WTC11 (cell line): ENCODE measurements around the gene SNTB2. TPM values are rescaled to one million over a fixed set of nuclear protein-coding genes. Genes with fewer than 3 reads are reported as not detected.

ENCODE experiments used
- ATAC-seq: fragments of 200-7000 bp; cut with Tn5 transposase; 2 replicates; pipeline ENCODE4 v1.10.0; 2021; ENCODE audit warnings: mild to moderate bottlenecking, moderate library complexity
- CTCF ChIA-PET: fragments of 300-600 bp; sonication (Branson Sonifier 250); formaldehyde crosslinking; loops from one replicate; lab custom pipeline; 2021; ENCODE audit warnings: antibody characterized with exemption; lab: Charles Lee
- POLR2A ChIA-PET: fragments of 350-600 bp; sonication (Branson Sonifier 250); formaldehyde crosslinking; loops from one replicate; lab custom pipeline; 2021; ENCODE audit warnings: antibody characterized with exemption; lab: Charles Lee
- DNase-seq: peaks from one replicate; pipeline ENCODE4 v3.0.0; 2021; ENCODE audit warnings: low spot score
- H3K27ac Mint-ChIP-seq: 2 replicates; pipeline ENCODE4 v1.8.0; 2021; ENCODE audit warnings: mixed read lengths
- H3K27me3 Mint-ChIP-seq: 2 replicates; pipeline ENCODE4 v1.8.0; 2021; ENCODE audit warnings: low read depth, mild to moderate bottlenecking, moderate library complexity, mixed read lengths
- H3K36me3 Mint-ChIP-seq: 2 replicates; pipeline ENCODE4 v1.8.0; 2021; ENCODE audit warnings: mixed read lengths
- H3K4me1 Mint-ChIP-seq: 2 replicates; pipeline ENCODE4 v1.8.0; 2022; ENCODE audit warnings: mixed read lengths
- H3K4me3 Mint-ChIP-seq: 2 replicates; pipeline ENCODE4 v1.8.0; 2021; ENCODE audit warnings: mild to moderate bottlenecking, moderate library complexity, mixed read lengths
- H3K9me3 Mint-ChIP-seq: 2 replicates; pipeline ENCODE4 v1.8.0; 2021; ENCODE audit warnings: mixed read lengths
- CBFB ChIP-seq: sonication (generic); formaldehyde crosslinking; IDR thresholded peaks from 2 replicates; pipeline ENCODE4 v1.8.1; 2022; ENCODE audit warnings: mild to moderate bottlenecking, low read depth, missing genetic modification reagents
- E2F5 ChIP-seq: sonication (generic); formaldehyde crosslinking; IDR thresholded peaks from 2 replicates; pipeline ENCODE4 v1.8.1; 2022; ENCODE audit warnings: mild to moderate bottlenecking, moderate library complexity, missing genetic modification reagents
- ELF4 ChIP-seq: sonication (generic); formaldehyde crosslinking; IDR thresholded peaks from 2 replicates; pipeline ENCODE4 v1.8.1; 2022; ENCODE audit warnings: low read depth, mild to moderate bottlenecking, moderate library complexity, missing genetic modification reagents
- GRHL2 ChIP-seq: fragments of 250-450 bp; sonication (Bioruptor Pico); IDR thresholded peaks from 2 replicates; pipeline ENCODE4 v1.8.0; 2022; ENCODE audit warnings: mild to moderate bottlenecking, moderate library complexity; ENCODE audit not compliant: insufficient replicate concordance, severe bottlenecking
- HMGA2 ChIP-seq: fragments of 250-450 bp; sonication (Bioruptor Pico); IDR thresholded peaks from 2 replicates; pipeline ENCODE4 v1.4.0; 2021; ENCODE audit warnings: mild to moderate bottlenecking, moderate library complexity
- NFYB ChIP-seq: sonication (generic); formaldehyde crosslinking; conservative IDR thresholded peaks from 2 replicates; pipeline ENCODE4 v1.8.0; 2022; ENCODE audit warnings: low read depth, missing genetic modification reagents
- OVOL2 ChIP-seq: fragments of 250-450 bp; sonication (Bioruptor Pico); IDR thresholded peaks from 2 replicates; pipeline ENCODE4 v1.9.0; 2021; ENCODE audit warnings: mild to moderate bottlenecking, borderline replicate concordance
- RELA ChIP-seq: sonication (generic); formaldehyde crosslinking; IDR thresholded peaks from 2 replicates; pipeline ENCODE4 v1.8.1; 2022; ENCODE audit warnings: missing genetic modification reagents, mild to moderate bottlenecking, borderline replicate concordance
- TEAD1 ChIP-seq: sonication (generic); formaldehyde crosslinking; IDR thresholded peaks from 2 replicates; pipeline ENCODE4 v1.8.0; 2022; ENCODE audit warnings: mild to moderate bottlenecking, missing genetic modification reagents
- USF1 ChIP-seq: sonication (generic); formaldehyde crosslinking; IDR thresholded peaks from 2 replicates; pipeline ENCODE4 v1.8.0; 2022; ENCODE audit warnings: mild to moderate bottlenecking, missing genetic modification reagents
- ZSCAN18 ChIP-seq: fragments of 250-450 bp; sonication (Bioruptor Pico); IDR thresholded peaks from 2 replicates; pipeline ENCODE4 v2.1.2; 2022; ENCODE audit warnings: mild to moderate bottlenecking, moderate library complexity
- total RNA-seq: library from RNA; stranded (reverse); gene quantifications from 3 replicates; pipeline ENCODE4 v1.2.3, GENCODE V29; 2021
- TF ChIP-seq, protein P1 (sequence below): sonication (generic); formaldehyde crosslinking; IDR thresholded peaks from 2 replicates; pipeline ENCODE4 v1.8.0; 2022; ENCODE audit warnings: mild to moderate bottlenecking, missing genetic modification reagents
- TF ChIP-seq, protein P2 (sequence below): fragments of 250-450 bp; sonication (Bioruptor Pico); IDR thresholded peaks from 2 replicates; pipeline ENCODE4 v1.8.0; 2021; ENCODE audit warnings: mild to moderate bottlenecking
- TF ChIP-seq, protein P3 (sequence below): fragments of 250-450 bp; sonication (Bioruptor Pico); IDR thresholded peaks from 2 replicates; pipeline ENCODE4 v1.9.0; 2021; ENCODE audit warnings: mild to moderate bottlenecking
- TF ChIP-seq, protein P4 (sequence below): sonication (generic); formaldehyde crosslinking; IDR thresholded peaks from 2 replicates; pipeline ENCODE4 v1.8.1; 2023; ENCODE audit warnings: mild to moderate bottlenecking, missing genetic modification reagents, moderate library complexity
- TF ChIP-seq, protein P5 (sequence below): fragments of 250-450 bp; sonication (Bioruptor Pico); conservative IDR thresholded peaks from 2 replicates; pipeline ENCODE4 v1.9.0; 2021; ENCODE audit warnings: mild to moderate bottlenecking

Gene SNTB2
- total RNA-seq, 1 experiment from 2014 or later, result 23.7 TPM

- TF ChIP-seq, protein P1, sequence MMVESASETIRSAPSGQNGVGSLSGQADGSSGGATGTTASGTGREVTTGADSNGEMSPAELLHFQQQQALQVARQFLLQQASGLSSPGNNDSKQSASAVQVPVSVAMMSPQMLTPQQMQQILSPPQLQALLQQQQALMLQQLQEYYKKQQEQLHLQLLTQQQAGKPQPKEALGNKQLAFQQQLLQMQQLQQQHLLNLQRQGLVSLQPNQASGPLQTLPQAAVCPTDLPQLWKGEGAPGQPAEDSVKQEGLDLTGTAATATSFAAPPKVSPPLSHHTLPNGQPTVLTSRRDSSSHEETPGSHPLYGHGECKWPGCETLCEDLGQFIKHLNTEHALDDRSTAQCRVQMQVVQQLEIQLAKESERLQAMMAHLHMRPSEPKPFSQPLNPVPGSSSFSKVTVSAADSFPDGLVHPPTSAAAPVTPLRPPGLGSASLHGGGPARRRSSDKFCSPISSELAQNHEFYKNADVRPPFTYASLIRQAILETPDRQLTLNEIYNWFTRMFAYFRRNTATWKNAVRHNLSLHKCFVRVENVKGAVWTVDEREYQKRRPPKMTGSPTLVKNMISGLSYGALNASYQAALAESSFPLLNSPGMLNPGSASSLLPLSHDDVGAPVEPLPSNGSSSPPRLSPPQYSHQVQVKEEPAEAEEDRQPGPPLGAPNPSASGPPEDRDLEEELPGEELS (CRISPR knock-in tag), result no peak
These were observed 46.2 kb downstream of the SNTB2 start (continued) for GRCh38 chr16:69233124-69233523.

- POLR2A ChIA-PET, result no interaction called here
- no peak for TF ChIP-seq RELA (CRISPR knock-in tag)
- TF ChIP-seq TEAD1 (CRISPR knock-in tag), result no peak
- TF ChIP-seq OVOL2, result no peak
- TF ChIP-seq NFYB (CRISPR knock-in tag), result no peak
- TF ChIP-seq, protein P2, sequence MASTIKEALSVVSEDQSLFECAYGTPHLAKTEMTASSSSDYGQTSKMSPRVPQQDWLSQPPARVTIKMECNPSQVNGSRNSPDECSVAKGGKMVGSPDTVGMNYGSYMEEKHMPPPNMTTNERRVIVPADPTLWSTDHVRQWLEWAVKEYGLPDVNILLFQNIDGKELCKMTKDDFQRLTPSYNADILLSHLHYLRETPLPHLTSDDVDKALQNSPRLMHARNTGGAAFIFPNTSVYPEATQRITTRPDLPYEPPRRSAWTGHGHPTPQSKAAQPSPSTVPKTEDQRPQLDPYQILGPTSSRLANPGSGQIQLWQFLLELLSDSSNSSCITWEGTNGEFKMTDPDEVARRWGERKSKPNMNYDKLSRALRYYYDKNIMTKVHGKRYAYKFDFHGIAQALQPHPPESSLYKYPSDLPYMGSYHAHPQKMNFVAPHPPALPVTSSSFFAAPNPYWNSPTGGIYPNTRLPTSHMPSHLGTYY (CRISPR knock-in tag), result no peak
- TF ChIP-seq, protein P3, sequence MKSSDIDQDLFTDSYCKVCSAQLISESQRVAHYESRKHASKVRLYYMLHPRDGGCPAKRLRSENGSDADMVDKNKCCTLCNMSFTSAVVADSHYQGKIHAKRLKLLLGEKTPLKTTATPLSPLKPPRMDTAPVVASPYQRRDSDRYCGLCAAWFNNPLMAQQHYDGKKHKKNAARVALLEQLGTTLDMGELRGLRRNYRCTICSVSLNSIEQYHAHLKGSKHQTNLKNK (CRISPR knock-in tag), result no peak
- TF ChIP-seq USF1, result no peak
- no peak for TF ChIP-seq HMGA2
- TF ChIP-seq, protein P4, sequence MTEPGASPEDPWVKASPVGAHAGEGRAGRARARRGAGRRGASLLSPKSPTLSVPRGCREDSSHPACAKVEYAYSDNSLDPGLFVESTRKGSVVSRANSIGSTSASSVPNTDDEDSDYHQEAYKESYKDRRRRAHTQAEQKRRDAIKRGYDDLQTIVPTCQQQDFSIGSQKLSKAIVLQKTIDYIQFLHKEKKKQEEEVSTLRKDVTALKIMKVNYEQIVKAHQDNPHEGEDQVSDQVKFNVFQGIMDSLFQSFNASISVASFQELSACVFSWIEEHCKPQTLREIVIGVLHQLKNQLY (CRISPR knock-in tag), result no peak
- TF ChIP-seq GRHL2 (CRISPR knock-in tag), result no peak
- no peak for TF ChIP-seq CBFB (CRISPR knock-in tag)
- TF ChIP-seq ZSCAN18, result no peak
- no peak for TF ChIP-seq ELF4 (CRISPR knock-in tag)
- TF ChIP-seq, protein P5, sequence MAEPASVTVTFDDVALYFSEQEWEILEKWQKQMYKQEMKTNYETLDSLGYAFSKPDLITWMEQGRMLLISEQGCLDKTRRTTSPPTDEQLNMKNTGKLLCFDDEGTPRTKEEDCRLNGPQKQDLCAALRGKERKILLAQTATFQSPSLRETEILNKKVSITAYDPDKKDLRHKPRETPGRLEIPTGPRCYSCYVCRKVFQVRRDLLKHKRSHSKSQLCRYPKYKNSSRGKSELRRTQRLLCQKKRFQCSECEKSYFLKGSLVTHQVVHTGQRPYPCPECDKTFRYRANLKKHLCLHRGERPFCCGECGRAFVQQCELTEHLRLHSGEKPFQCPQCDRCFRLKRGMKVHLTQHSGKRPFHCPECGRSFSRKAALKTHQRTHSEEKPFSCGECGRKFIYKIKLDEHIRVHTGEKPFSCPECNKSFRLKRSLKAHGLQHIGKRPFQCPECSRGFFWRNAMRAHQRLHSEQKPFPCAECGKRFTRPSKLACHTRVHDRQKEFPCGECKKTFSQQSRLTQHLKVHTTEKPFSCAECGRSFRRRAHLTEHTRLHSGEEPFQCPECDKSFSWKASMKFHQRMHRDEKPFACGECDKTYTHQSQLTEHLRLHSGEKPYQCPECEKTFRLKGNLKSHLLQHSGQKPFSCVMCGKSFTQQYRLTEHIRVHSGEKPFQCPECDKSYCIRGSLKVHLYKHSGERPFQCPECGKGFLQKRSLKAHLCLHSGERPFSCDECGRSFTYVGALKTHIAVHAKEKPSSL (CRISPR knock-in tag), result no peak
- no peak for TF ChIP-seq E2F5
- CTCF ChIA-PET, result no interaction called here
- no peak for DNase-seq
- ATAC-seq, result no peak
- H3K36me3 Mint-ChIP-seq, result no peaks in the 10 kb centered on the region
- H3K9me3 Mint-ChIP-seq, result no peaks in the 10 kb centered on the region
- H3K4me3 Mint-ChIP-seq, result no peak overlapping the region
- H3K27ac Mint-ChIP-seq, result no peak overlapping the region
- no peaks in the 10 kb centered on the region for H3K4me1 Mint-ChIP-seq
- no peaks in the 10 kb centered on the region for H3K27me3 Mint-ChIP-seq
These were observed 47.5 kb downstream of the SNTB2 start for GRCh38 chr16:69234460-69234859.
